Memory B cell (primary cell): ENCODE results near the gene TP53.
A peak's percentile ranks its signal among the peaks of the same experiment; 100 is the strongest.

Source experiments
- ATAC-seq: fragments of 150-1000 bp; cut with Tn5 transposase; 2 replicates; pipeline ENCODE4 v1.10.0; 2021; ENCODE audit warnings: low read depth, mild to moderate bottlenecking, moderate library complexity
- DNase-seq, 2 donors: peaks; one replicate each; pipeline ENCODE4 v3.0.0; 2022; ENCODE audit warnings: low spot score in 2 of 2
- H3K27ac Mint-ChIP-seq: one replicate; pipeline ENCODE4 v1.8.0; 2022; ENCODE audit warnings: mild to moderate bottlenecking, moderate library complexity, mixed read lengths
- H3K27me3 Mint-ChIP-seq: one replicate; pipeline ENCODE4 v1.8.0; 2022; ENCODE audit warnings: mixed read lengths
- H3K36me3 Mint-ChIP-seq: one replicate; pipeline ENCODE4 v1.8.0; 2022; ENCODE audit warnings: mild to moderate bottlenecking, mixed read lengths
- H3K4me1 Mint-ChIP-seq: one replicate; pipeline ENCODE4 v1.8.0; 2022; ENCODE audit warnings: mixed read lengths
- H3K4me3 Mint-ChIP-seq: one replicate; pipeline ENCODE4 v1.8.0; 2022; ENCODE audit warnings: mild to moderate bottlenecking, moderate library complexity, mixed read lengths
- H3K9me3 Mint-ChIP-seq: one replicate; pipeline ENCODE4 v1.8.0; 2022; ENCODE audit warnings: mixed read lengths

The TP53 gene

DNA sequence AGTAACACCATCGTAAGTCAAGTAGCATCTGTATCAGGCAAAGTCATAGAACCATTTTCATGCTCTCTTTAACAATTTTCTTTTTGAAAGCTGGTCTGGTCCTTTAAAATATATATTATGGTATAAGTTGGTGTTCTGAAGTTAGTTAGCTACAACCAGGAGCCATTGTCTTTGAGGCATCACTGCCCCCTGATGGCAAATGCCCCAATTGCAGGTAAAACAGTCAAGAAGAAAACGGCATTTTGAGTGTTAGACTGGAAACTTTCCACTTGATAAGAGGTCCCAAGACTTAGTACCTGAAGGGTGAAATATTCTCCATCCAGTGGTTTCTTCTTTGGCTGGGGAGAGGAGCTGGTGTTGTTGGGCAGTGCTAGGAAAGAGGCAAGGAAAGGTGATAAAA lies 14.1 kb downstream of the TP53 start:
- Mint-ChIP-seq H3K27ac (no peak overlapping the region), H3K27me3 (no peaks in the 10 kb centered on the region), H3K9me3 (peaks cover 3% of the 10 kb centered on the region), H3K4me3 (no peak overlapping the region), H3K4me1 (peaks cover 6% of the 10 kb centered on the region), H3K36me3 (peaks cover 38% of the 10 kb centered on the region)
- no peak for ATAC-seq
- DNase-seq, result no peak

DNA sequence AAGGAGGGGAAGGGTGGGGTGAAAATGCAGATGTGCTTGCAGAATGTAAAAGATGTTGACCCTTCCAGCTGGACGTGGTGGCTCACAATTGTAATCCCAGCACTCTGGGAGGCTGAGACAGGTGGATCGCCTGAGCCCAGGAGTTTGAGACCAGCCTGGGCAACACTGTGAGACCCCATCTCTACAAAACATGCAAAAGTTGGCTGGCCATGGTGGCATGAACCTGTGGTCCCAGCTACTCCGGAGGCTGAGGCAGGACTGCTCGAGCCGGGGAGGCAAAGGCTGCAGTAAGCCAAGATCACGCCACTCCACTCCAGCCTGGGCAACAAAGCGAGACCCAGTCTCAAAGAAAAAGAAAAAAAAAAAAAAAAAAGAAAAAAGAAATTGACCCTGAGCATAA lies 18.8 kb downstream of the TP53 start:
- Mint-ChIP-seq H3K4me3 (no peak overlapping the region), H3K4me1 (no peaks in the 10 kb centered on the region), H3K27me3 (no peaks in the 10 kb centered on the region), H3K36me3 (peaks cover 17% of the 10 kb centered on the region), H3K27ac (no peak overlapping the region), H3K9me3 (no peaks in the 10 kb centered on the region)
- ATAC-seq (no peak), DNase-seq (no peak)

DNA sequence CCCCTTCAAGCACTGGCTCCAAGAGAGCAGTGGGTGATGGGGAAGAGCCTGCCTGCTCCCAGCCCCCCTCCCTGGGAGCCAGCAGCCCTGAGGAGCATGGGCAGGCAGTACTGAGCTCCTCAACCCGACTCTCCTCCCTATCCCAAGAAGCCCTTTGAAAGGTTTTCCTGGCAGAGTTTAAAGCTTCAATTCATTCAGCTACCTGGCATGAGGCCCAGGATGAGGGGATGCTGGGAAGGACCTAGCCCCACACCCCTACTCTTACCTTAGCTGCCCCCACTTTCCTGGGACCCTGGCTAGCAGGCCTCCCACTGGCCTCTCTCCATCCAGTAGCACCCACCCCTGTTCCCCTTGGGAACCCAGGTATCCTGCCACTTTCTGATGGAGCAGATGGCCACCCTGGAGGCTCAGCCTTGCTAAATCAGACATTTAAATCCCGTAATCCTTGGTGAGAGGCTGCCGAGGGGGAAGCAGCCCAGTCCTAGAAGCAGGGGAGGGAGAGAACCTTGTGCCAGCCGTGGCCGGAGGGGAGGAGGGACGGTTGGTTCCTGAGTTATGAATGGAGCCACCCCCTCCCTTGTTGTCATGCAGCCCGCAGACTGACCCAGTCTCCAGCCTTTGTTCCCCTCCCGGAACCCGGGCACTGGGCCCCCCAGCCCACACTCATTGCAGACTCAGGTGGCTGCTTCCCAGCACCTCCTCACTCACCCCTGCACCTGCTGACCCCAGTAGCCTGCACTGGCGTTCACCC lies 19.5 kb downstream of the TP53 start:
- H3K9me3 Mint-ChIP-seq, result no peaks in the 10 kb centered on the region
- H3K4me1 Mint-ChIP-seq, result no peaks in the 10 kb centered on the region
- H3K36me3 Mint-ChIP-seq, result peaks cover 12% of the 10 kb centered on the region
- ATAC-seq (no peak), DNase-seq (no peak)
- no peaks in the 10 kb centered on the region for H3K27me3 Mint-ChIP-seq
- H3K4me3 Mint-ChIP-seq, result no peak overlapping the region
- no peak overlapping the region for H3K27ac Mint-ChIP-seq

DNA sequence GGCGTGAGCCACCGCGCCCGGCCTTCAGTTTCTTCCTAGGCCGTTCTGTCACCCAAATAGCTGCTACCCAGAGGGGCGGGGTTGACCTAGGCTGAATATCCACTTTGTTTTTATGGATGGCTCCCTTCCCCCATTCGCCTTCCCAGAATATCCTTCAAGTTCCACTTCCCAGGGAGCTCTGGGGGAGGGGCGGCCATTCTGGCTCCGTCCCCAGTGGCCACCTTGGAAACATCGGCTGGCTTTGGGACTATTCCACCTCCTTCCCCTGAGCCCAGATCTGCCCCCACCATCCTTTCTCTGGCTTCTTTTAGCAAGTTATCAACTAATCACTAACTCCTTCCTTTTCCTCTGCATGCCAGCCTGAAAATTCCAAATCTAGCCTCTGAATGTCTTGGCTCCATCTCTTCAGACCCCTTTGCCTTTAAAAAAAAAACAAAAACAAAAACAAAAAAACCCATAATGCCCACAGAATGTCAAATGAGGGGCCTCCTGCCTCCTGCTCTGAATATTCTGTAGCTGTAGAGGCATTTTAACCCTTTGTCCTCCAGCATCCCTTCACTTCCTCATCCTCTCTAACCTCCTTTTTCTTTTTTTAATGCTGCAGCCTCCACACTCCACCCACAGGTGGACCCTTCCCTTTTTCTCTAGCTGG lies 30.2 kb downstream of the TP53 start:
- ATAC-seq (no peak), DNase-seq (no peak)
- peaks cover 3% of the 10 kb centered on the region for H3K36me3 Mint-ChIP-seq
- H3K4me1 Mint-ChIP-seq, result peaks cover 11% of the 10 kb centered on the region
- H3K9me3 Mint-ChIP-seq, result peaks cover 3% of the 10 kb centered on the region
- peaks cover 5% of the 10 kb centered on the region for H3K27me3 Mint-ChIP-seq
- H3K4me3 Mint-ChIP-seq, result no peak overlapping the region
- no peak overlapping the region for H3K27ac Mint-ChIP-seq

DNA sequence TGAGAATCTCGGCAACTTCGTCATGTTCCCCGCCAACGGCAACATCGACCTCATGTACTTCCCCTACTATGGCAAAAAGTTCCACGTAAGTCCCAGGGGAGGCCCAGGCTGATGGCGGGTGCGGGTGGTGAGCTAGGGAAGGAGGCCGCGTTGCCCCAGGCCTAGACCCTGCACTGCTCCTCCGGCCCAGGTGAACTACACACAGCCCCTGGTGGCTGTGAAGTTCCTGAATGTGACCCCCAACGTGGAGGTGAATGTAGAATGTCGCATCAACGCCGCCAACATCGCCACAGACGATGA lies 31.8 kb downstream of the TP53 start:
- Mint-ChIP-seq H3K4me3 (no peak overlapping the region), H3K9me3 (peaks cover 3% of the 10 kb centered on the region), H3K36me3 (peaks cover 3% of the 10 kb centered on the region), H3K4me1 (peaks cover 17% of the 10 kb centered on the region), H3K27me3 (peaks cover 12% of the 10 kb centered on the region), H3K27ac (peak overlapping the region; percentile 10)
- ATAC-seq (peak; percentile 71), DNase-seq (peak; percentile 40 to 41)

DNA sequence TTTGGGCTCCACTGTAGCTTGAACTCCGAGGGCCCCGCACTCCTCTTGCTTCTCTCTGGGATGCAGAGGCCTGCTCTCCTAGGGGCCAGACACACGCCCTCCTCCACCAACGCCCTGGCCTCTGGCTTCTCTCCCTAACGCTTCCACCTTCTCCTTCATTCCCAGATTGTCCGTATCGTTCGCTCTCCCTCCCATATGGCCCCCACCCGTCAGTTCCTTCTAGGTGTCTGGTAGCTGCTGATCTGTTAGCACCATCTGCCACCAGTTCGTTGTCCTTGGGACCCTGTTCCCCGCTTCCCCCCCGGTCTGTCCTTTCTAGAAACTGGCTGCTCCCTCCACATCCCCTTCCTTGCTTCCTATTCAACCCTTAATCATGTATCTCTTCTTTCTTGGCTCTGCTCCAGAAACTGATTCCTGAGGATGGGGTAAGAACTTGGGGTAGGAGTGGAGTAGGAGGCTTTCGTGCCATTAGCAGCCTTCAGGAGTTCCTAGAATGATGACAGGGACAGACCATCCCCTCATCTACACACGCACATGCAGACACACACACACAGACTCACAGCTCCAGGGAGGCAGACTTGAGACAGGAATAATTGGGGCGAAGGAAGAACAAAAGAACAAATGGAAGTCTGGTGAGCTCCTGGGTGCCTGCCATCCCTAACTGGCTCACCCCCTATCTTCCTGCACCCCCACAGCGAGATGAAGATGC lies 32.3 kb downstream of the TP53 start:
- H3K4me3 Mint-ChIP-seq, result no peak overlapping the region
- no peak for DNase-seq
- H3K27ac Mint-ChIP-seq, result peak overlapping the region; percentile 10
- H3K36me3 Mint-ChIP-seq, result peaks cover 3% of the 10 kb centered on the region
- H3K27me3 Mint-ChIP-seq, result peaks cover 16% of the 10 kb centered on the region
- H3K4me1 Mint-ChIP-seq, result peaks cover 22% of the 10 kb centered on the region
- H3K9me3 Mint-ChIP-seq, result peaks cover 3% of the 10 kb centered on the region
- no peak for ATAC-seq

DNA sequence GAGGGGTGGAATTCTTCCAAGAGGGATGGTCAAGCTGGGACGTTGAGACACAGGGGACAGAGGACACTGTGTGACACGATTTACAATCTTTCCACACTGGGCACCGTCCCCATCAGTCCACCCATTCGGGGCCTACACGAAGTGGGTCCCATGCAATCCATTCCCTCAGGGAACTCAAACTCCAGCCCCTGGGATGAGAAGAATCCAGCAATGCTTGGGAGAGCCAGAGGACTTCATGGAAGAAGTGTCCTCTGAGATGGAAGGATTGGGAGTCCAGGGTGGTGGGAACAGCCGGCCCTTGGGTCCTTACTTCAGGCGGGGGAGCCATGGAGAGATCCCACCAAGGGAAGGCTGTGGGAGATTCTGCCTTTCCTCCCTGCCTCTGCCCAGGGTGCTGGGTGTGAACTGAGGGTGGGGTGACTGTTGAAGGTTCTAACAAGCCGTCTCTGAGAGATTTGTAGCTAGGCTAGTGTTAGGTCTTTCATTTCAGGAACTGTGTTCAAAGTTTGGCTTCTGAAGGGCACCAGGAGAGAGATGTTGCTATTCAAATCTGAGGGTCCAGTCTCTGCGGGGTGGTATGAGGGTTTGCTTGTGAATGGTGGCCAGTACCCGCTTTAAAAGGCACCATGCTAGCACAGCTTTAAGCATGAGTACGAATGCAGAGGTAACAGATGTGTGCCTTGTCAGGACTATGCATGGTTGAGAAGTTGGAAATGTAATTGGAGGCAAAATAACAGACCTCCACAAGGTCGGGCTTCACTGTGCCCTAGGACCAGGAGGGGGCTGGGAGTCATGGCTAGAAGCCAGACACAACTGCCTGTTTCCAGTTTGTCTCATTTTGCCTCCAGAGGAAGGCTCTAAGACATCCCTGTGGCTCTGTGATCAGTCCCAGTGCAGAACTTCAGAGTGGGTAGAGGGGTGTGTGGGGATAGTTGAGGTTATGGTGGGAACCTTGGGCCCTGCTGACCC lies 34.6 kb downstream of the TP53 start:
- peaks cover 2% of the 10 kb centered on the region for H3K36me3 Mint-ChIP-seq
- no peak overlapping the region for H3K4me3 Mint-ChIP-seq

DNA sequence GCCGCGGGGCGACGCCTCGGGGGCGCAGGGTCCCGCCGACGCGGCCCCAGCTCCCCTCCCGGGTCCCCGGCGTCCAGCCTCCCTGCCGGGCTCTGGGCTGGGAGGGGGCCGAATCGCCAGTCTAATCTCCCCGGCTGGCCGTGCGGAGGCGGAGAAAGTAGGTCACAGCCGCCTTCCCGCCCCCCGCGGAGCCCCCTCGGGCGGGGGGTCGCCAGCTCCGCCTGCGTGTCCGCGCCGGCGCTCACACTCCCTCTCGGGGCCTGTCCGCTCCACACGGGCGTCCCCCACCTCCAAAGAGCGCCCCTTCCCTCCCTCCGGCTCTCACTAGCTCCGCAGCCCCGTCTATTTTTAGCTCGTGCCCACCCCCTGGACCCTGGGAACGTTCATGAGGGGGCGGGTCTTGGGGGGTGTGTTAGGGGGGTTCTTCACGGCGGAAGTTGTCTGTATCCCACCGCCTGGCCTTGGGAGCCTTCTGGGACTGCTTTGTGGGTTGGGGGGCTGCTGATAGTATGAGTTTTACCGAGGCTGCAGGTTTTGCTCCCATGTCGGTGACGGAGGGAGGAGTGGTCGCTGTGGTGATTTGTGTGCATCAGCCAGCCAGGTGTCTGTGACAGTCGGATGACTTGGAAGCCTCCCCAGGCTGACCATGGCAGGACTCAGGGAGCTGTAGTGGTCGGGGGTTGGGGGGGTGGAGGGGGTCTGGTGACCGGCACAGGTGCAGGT lies 35.5 kb downstream of the TP53 start:
- Mint-ChIP-seq H3K27ac (no peak overlapping the region), H3K4me1 (peaks cover 25% of the 10 kb centered on the region), H3K4me3 (peak overlapping the region; percentile 15), H3K36me3 (no peaks in the 10 kb centered on the region), H3K27me3 (peaks cover 22% of the 10 kb centered on the region), H3K9me3 (peaks cover 3% of the 10 kb centered on the region)
- DNase-seq (no peak), ATAC-seq (no peak)

More for the DNA sequence above, 34.6 kb downstream of the TP53 start:
- peaks cover 3% of the 10 kb centered on the region for H3K9me3 Mint-ChIP-seq
- peaks cover 25% of the 10 kb centered on the region for H3K4me1 Mint-ChIP-seq
- DNase-seq (no peak), ATAC-seq (no peak)
- H3K27ac Mint-ChIP-seq, result no peak overlapping the region
- H3K27me3 Mint-ChIP-seq, result peaks cover 22% of the 10 kb centered on the region

DNA sequence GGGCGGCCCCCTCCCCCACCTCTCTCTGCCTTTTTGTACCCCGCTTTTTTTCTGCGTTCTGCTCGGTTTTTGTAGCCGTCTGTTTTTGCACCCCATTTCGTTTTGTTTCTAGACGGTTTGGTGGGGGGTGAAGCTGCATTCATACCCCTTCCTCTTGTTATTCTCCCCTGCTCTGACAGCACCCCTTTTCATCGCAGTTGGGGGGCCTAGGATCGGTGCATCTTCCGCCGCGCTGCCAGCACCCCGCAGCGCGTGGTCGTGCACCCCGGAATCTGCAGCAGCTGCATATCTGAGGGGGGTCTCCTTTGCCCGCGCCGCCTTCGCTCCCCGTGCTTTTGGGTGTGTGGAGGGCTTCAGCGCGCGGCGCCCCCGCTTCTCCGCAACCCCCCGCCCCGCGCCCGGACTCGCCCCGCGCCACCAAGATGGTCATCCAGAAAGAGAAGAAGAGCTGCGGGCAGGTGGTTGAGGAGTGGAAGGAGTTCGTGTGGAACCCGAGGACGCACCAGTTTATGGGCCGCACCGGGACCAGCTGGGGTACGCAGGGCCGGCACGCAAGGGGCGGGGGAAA lies 36.1 kb downstream of the TP53 start:
- Mint-ChIP-seq H3K4me1 (peaks cover 23% of the 10 kb centered on the region), H3K36me3 (no peaks in the 10 kb centered on the region), H3K27me3 (peaks cover 24% of the 10 kb centered on the region), H3K9me3 (peaks cover under 1% of the 10 kb centered on the region), H3K27ac (no peak overlapping the region), H3K4me3 (peak overlapping the region; percentile 80)
- ATAC-seq (no peak), DNase-seq (no peak)

DNA sequence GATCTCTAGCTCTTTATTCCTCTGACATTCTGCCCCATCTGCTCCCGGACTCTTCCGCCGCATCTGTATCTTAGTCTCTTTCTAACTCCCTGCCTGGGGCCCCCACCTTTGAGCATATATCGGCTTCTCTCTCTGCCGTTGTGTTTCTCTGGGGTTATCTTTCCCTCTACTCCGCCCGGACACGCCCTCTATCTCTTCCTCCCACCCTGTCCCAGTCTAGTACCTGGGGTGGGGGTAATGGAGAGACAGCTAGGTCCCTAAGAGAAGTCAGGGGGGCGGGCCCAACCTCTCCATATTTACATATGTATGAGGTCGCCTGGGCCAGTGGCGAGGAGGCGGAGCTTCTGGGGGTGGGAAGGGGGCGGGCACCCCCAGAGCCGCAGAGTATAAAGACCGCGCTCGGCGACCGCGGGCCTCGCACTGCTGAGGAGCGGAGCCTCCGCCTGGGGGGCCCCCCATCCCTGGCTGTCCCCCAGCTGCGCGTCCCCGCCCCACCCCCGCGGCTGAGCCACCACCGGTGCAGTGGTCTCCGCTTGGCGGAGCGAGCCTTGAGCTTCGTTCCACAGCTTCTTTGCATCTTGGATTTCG lies 36.7 kb downstream of the TP53 start, which contains the start of gene ATP1B2:
TSS of gene ATP1B2 (plus strand) at position 418 of the 588 bp plus-strand sequence. CDS start 593 bp downstream, outside the sequence.
- Mint-ChIP-seq H3K4me1 (peaks cover 22% of the 10 kb centered on the region), H3K4me3 (peak within 1 kb of the TSS; percentile 80), H3K27me3 (peaks cover 25% of the 10 kb centered on the region), H3K36me3 (no peaks in the 10 kb centered on the region), H3K27ac (no peak within 1 kb of the TSS), H3K9me3 (no peaks in the 10 kb centered on the region)
- DNase-seq (peak; percentile 41 to 64), ATAC-seq (peak; percentile 78)

DNA sequence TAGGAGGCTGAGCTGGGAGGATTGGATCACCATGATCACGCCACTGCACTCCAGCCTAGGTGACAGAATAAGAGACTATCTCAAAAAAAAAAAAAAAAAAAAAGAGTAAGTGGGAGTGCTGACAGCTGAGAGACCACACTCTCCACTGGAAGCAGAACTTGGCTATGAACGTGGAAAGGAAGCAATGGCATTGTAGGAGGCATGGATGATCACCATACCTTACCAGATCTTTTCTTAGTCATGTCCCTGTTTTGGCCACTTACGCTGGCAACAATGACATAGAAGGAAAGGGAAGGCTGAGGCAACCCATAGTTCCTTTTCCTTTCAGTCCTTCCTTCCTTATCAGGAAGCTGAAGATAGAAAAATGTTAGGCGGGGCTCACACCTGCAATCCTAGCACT lies 40.3 kb downstream of the TP53 start:
- ATAC-seq (no peak), DNase-seq (no peak)
- peaks cover 23% of the 10 kb centered on the region for H3K27me3 Mint-ChIP-seq
- H3K4me1 Mint-ChIP-seq, result peaks cover 18% of the 10 kb centered on the region
- no peak overlapping the region for H3K27ac Mint-ChIP-seq
- H3K9me3 Mint-ChIP-seq, result no peaks in the 10 kb centered on the region
- H3K36me3 Mint-ChIP-seq, result no peaks in the 10 kb centered on the region
- H3K4me3 Mint-ChIP-seq, result no peak overlapping the region

DNA sequence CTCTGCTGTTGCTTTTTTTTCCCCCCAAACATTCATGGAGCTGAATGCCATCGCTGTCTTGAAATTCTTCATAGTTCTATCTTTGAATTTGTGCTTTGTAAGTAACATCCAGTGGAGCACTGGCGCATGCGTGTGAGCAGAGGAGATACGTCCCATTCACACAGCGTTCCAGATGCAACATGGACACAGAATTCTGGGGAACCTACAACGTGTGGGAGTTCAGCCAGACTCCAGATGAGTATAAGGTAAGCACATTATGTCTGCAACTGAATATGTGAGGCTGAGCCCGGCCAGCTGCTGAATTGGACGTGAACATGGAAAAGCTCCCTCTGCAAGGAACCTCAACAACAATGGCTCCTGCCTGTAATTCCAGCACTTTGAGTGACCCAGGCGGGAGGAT lies 40.8 kb downstream of the TP53 start:
- ATAC-seq, result no peak
- Mint-ChIP-seq H3K9me3 (no peaks in the 10 kb centered on the region), H3K27me3 (peaks cover 23% of the 10 kb centered on the region), H3K4me3 (no peak overlapping the region), H3K36me3 (no peaks in the 10 kb centered on the region), H3K4me1 (peaks cover 18% of the 10 kb centered on the region), H3K27ac (no peak overlapping the region)
- no peak for DNase-seq
